Gastrocnemius medialis (tissue), 4 donors: ENCODE data around the gene GABRB3. TPM values are rescaled to one million over a fixed set of nuclear protein-coding genes. Genes with fewer than 3 reads are reported as not detected.

Experiments used
- ATAC-seq, 2 donors: fragments of 150-250 bp; one replicate each; pipeline ENCODE4 v1.9.1; 2016
- DNase-seq, 2 donors: peaks; one replicate each; pipeline ENCODE4 v3.0.0-alpha.2; 2019
- H3K27ac ChIP-seq, 4 donors: fragments of 200-600 bp; sonication (generic); 1 replicate in 1 of 4; 2 replicates in 3 of 4; pipeline ENCODE4 v1.5.1; 2016 to 2018; ENCODE audit warnings: mild to moderate bottlenecking in 2 of 4, moderate library complexity in 1 of 4
- H3K27me3 ChIP-seq, 3 donors: fragments of 200-600 bp; sonication (generic) in 2 of 3; 1 replicate in 1 of 3; 2 replicates in 2 of 3; pipeline versions ENCODE4 v1.5.1 to v1.6.0; 2016 to 2019; ENCODE audit warnings: mild to moderate bottlenecking in 1 of 3, moderate library complexity in 1 of 3
- H3K36me3 ChIP-seq, 2 donors: fragments of 200-600 bp; sonication (generic) in 1 of 2; one replicate each; pipeline ENCODE4 v1.5.1; 2017 to 2018
- H3K4me1 ChIP-seq, 2 donors: fragments of 200-600 bp; sonication (generic) in 1 of 2; one replicate each; pipeline ENCODE4 v1.5.1; 2016 to 2017; ENCODE audit warnings: mild to moderate bottlenecking in 2 of 2
- H3K4me3 ChIP-seq, 4 donors: fragments of 200-600 bp; sonication (generic) in 3 of 4; 1 replicate in 1 of 4; 2 replicates in 3 of 4; pipeline ENCODE4 v1.5.1; 2016 to 2019; ENCODE audit warnings: mild to moderate bottlenecking in 2 of 4
- H3K9me3 ChIP-seq, 3 donors: fragments of 200-600 bp; sonication (generic) in 2 of 3; 1 replicate in 1 of 3; 2 replicates in 2 of 3; pipeline ENCODE4 v1.5.1; 2016 to 2019
- POLR2A ChIP-seq, 2 donors: fragments of 450-650 bp; IDR thresholded peaks; one replicate each; pipeline ENCODE4 v1.6.1; 2017; ENCODE audit warnings: antibody characterized with exemption in 2 of 2, mild to moderate bottlenecking in 2 of 2, moderate library complexity in 2 of 2
- in situ Hi-C, 4 donors: fragments of 200-750 bp; cut with MboI; loops; one replicate each; pipeline versions ENCODE4 v1.15.0 to v1.8.0; 2017; ENCODE audit warnings: low sequenced_read_pairs in 4 of 4
- intact Hi-C: fragments of 100-400 bp; cut with DNase I; formaldehyde crosslinking; loops from one replicate; pipeline ENCODE4 v1.15.1; 2023; ENCODE audit warnings: low total_unique reads
- total RNA-seq, 4 donors: library from RNA; depleted of rRNA; stranded (reverse); fragments of >200 nt; gene quantifications; one replicate each; pipeline versions ENCODE4 v1.1.0 to v1.2.3, GENCODE V29; 2016
- TF ChIP-seq, protein P1 (sequence below), 5 experiments: fragments of 450-650 bp in 3 of 5; fragments of 200-600 bp in 2 of 5; sonication (generic) in 2 of 5; IDR thresholded peaks in 4 of 5; conservative IDR thresholded peaks in 1 of 5; 1 replicate in 4 of 5; 2 replicates in 1 of 5; pipeline ENCODE4 v1.5.1; 2016 to 2019; ENCODE audit warnings: antibody characterized with exemption in 5 of 5, mild to moderate bottlenecking in 3 of 5, moderate library complexity in 3 of 5

Gene GABRB3
- total RNA-seq, 4 donors from 2014 or later = 0.23 to 0.91 (median 0.35) TPM

DNA sequence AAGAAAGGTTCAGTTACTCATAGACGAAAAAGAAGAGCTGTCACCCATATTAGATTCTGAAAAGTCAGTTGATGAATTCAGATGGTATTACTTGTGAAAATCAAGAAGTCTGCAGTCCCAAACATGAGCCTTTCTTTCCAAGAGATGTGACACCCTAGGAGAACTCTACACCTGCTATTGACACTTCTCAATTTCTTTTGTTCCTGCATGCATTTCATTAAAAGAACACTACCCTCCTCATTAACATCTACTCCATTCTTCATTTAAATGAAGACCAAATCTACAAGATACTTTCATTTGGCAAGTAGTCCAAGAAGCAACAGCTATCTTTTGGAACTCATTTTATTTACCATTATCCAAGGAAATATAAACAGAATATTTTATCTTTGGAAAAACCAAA lies 6.6 kb downstream of the GABRB3 start:
- in situ Hi-C loops (no loop called here), intact Hi-C loops (no loop called here)
- no peak overlapping the region for H3K27ac ChIP-seq
- peaks cover 12 to 15% (median 14%) of the 10 kb centered on the region in 3 donors for H3K27me3 ChIP-seq
- no peaks in the 10 kb centered on the region for H3K36me3 ChIP-seq
- no peaks in the 10 kb centered on the region for H3K4me1 ChIP-seq
- ATAC-seq = no peak
- H3K9me3 ChIP-seq = no peaks in the 10 kb centered on the region
- TF ChIP-seq, protein P1, sequence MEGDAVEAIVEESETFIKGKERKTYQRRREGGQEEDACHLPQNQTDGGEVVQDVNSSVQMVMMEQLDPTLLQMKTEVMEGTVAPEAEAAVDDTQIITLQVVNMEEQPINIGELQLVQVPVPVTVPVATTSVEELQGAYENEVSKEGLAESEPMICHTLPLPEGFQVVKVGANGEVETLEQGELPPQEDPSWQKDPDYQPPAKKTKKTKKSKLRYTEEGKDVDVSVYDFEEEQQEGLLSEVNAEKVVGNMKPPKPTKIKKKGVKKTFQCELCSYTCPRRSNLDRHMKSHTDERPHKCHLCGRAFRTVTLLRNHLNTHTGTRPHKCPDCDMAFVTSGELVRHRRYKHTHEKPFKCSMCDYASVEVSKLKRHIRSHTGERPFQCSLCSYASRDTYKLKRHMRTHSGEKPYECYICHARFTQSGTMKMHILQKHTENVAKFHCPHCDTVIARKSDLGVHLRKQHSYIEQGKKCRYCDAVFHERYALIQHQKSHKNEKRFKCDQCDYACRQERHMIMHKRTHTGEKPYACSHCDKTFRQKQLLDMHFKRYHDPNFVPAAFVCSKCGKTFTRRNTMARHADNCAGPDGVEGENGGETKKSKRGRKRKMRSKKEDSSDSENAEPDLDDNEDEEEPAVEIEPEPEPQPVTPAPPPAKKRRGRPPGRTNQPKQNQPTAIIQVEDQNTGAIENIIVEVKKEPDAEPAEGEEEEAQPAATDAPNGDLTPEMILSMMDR (IDR thresholded peaks at IDR 0.05 in 4 of 5, conservative IDR thresholded peaks at IDR 0.05 in 1 of 5) = no peak
- DNase-seq = no peak
- no peak overlapping the region for H3K4me3 ChIP-seq

DNA sequence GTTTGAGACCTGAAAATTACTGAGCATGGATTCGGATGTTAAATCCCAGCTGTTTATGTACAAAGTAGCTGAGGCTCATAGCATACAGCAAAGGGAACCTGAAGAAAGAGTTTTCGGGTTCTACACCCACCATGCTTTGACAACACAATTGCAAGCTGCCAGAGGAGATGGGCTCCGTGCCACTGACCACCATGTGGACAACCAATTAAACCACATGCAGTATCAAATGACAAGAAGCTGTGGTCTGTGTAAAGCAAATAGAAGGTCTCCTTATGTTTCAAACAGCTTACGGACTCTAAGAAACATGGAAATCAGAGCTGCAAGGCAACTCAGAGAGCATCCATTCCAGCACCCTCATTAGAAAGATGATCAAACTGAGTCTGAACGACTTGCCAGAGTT lies 12.9 kb downstream of the GABRB3 start:
- intact Hi-C loops = no loop called here
- H3K4me3 ChIP-seq = no peak overlapping the region
- in situ Hi-C loops = no loop called here

DNA sequence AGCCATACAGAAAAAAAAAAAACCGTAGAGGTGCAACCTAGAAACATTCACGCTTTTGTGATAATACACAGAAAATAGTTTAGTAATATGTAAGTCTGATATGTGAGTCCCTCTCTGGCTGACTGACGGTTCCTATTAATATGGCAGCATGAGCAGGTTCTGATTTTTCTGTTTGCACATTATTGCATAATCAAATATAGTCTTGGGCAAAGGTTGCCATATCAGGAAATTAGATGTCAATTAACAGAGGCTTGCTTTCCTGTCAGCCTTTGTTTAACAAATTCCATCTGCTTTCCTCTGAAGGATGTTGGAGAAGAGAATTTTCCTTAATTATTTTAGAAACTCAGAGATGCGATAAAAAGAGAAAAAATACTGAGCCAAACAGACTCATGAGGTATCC lies 14.8 kb downstream of the GABRB3 start:
- Histone ChIP-seq H3K36me3 (no peaks in the 10 kb centered on the region), H3K27me3 (no peaks in the 10 kb centered on the region), H3K9me3 (no peaks in the 10 kb centered on the region), H3K27ac (no peak overlapping the region), H3K4me3 (no peak overlapping the region), H3K4me1 (no peaks in the 10 kb centered on the region)
- DNase-seq (no peak), ATAC-seq (no peak)
- TF ChIP-seq, protein P1 (IDR thresholded peaks at IDR 0.05 in 4 of 5, conservative IDR thresholded peaks at IDR 0.05 in 1 of 5) = no peak
- no peak for TF ChIP-seq POLR2A (IDR thresholded peaks at IDR 0.05)
- intact Hi-C loops = no loop called here
- in situ Hi-C loops = no loop called here

More for the DNA sequence above, 12.9 kb downstream of the GABRB3 start:
- Histone ChIP-seq H3K27me3 (no peaks in the 10 kb centered on the region), H3K27ac (no peak overlapping the region), H3K4me1 (no peaks in the 10 kb centered on the region), H3K9me3 (no peaks in the 10 kb centered on the region), H3K36me3 (no peaks in the 10 kb centered on the region)
- DNase-seq = no peak
- no peak for ATAC-seq
- TF ChIP-seq, protein P1 (IDR thresholded peaks at IDR 0.05 in 4 of 5, conservative IDR thresholded peaks at IDR 0.05 in 1 of 5) = no peak
- no peak for TF ChIP-seq POLR2A (IDR thresholded peaks at IDR 0.05)

DNA sequence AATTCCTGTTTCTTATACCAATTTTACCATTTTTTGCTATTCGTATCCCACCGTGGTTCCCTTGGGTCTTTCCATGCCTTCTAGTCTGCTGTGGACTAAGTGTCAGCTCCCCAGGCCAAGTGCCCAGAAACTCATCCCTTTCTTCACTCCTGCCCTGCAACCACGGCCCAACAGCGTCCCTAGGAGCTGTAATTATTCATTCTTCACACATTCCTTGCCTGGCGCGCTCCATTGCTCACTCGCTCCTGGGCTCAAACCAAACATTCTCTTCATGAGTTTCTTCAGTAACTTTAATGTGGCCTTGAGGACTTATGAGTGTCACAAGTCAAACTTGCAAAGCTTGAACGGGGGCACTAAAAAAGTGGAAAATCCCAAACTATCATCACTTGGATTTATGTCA lies 15.7 kb downstream of the GABRB3 start:
- ATAC-seq (no peak), DNase-seq (no peak)
- in situ Hi-C loops = no loop called here
- intact Hi-C loops = no loop called here
- no peaks in the 10 kb centered on the region for H3K36me3 ChIP-seq
- no peak overlapping the region for H3K27ac ChIP-seq
- no peaks in the 10 kb centered on the region for H3K27me3 ChIP-seq
- H3K4me1 ChIP-seq = no peaks in the 10 kb centered on the region
- no peaks in the 10 kb centered on the region for H3K9me3 ChIP-seq
- H3K4me3 ChIP-seq = no peak overlapping the region
- no peak for TF ChIP-seq POLR2A (IDR thresholded peaks at IDR 0.05)
- TF ChIP-seq, protein P1 (IDR thresholded peaks at IDR 0.05 in 4 of 5, conservative IDR thresholded peaks at IDR 0.05 in 1 of 5) = no peak

DNA sequence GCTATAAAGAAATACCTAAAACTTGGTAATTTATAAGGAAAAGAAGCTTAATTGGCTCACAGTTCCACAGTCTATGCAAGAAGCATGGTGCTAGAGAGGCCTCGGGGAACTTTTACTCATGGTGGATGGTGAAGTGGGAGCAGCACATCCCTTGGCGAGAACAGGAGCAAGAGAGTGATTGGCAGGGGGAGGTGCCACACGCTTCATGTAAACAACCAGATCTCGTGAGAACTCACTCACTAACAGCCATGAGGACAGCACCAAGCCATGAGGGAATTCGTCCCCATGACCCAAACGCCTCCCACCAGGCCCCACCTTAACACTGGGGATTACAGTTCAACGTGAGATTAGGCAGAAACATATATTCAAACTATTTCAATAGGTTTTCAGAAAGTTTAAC lies 28.0 kb downstream of the GABRB3 start:
- H3K27ac ChIP-seq = no peak overlapping the region
- H3K4me3 ChIP-seq = no peak overlapping the region
- H3K36me3 ChIP-seq = no peaks in the 10 kb centered on the region
- no peaks in the 10 kb centered on the region for H3K4me1 ChIP-seq
- no peaks in the 10 kb centered on the region for H3K9me3 ChIP-seq
- TF ChIP-seq, protein P1 (IDR thresholded peaks at IDR 0.05 in 4 of 5, conservative IDR thresholded peaks at IDR 0.05 in 1 of 5) = no peak
- TF ChIP-seq POLR2A (IDR thresholded peaks at IDR 0.05) = no peak
- H3K27me3 ChIP-seq = no peaks in the 10 kb centered on the region
- ATAC-seq (no peak), DNase-seq (no peak)
- in situ Hi-C loops (no loop called here), intact Hi-C loops (no loop called here)
